Measurements from ENCODE around the gene CD151. TPM values are rescaled to one million over a fixed set of nuclear protein-coding genes. Genes with fewer than 3 reads are reported as not detected.

The CD151 gene
- total RNA-seq, 4 donors from 2014 or later, result 87.6 to 118 (median 94.0) TPM

- Histone ChIP-seq H3K27ac (peak within 1 kb of the TSS; percentile 81 to 94 (median 90)), H3K4me1 (peaks cover 29 to 54% (median 39%) of the 10 kb centered on the region in 3 donors), H3K9me3 (no peaks in the 10 kb centered on the region), H3K4me3 (peak within 1 kb of the TSS; percentile 65 to 87 (median 82)), H3K36me3 (peaks cover under 1 to 55% (median 11%) of the 10 kb centered on the region in 3 donors), H3K27me3 (no peaks in the 10 kb centered on the region)
- 28% methylated on average over 3 of the region's 69 CpGs; no CpG with 5 or more reads in 1 of the 2 donors for WGBS, 2 donors
- DNase-seq, result no peak
- TF ChIP-seq CTCF (IDR thresholded peaks at IDR 0.05) (peak; percentile 72 to 97 (median 92)), POLR2A (IDR thresholded peaks at IDR 0.05) (no peak)
- intact Hi-C loops (cut with DNase I), result no loop called here
These were observed 34.5 kb upstream of the CD151 start, which contains the start of gene SLC25A22 for GRCh38 chr11:798093-798713. TSS of gene SLC25A22 (minus strand) at chr11:798281. CDS start at chr11:795006, 3,275 bp downstream.

- Histone ChIP-seq H3K27ac (no peak overlapping the region), H3K4me1 (peaks cover 37 to 60% (median 46%) of the 10 kb centered on the region in 3 donors), H3K36me3 (peaks cover 0 to 48% (median 11%) of the 10 kb centered on the region in 3 donors), H3K4me3 (no peak overlapping the region), H3K9me3 (no peaks in the 10 kb centered on the region), H3K27me3 (no peaks in the 10 kb centered on the region)
- WGBS, 2 donors, result 40 to 95% methylated on average over 1 to 12 of the region's 32 CpGs
- intact Hi-C loops (cut with DNase I), result no loop called here
- TF ChIP-seq POLR2A (IDR thresholded peaks at IDR 0.05), result no peak
- TF ChIP-seq CTCF (IDR thresholded peaks at IDR 0.05), result no peak
- no peak for DNase-seq
These were observed 33.0 kb upstream of the CD151 start for GRCh38 chr11:799641-800316.

- no peak overlapping the region for H3K4me3 ChIP-seq
- no peaks in the 10 kb centered on the region for H3K9me3 ChIP-seq
- H3K36me3 ChIP-seq, result peaks cover 0 to 48% (median 11%) of the 10 kb centered on the region in 3 donors
- no peak for TF ChIP-seq CTCF (IDR thresholded peaks at IDR 0.05)
- TF ChIP-seq POLR2A (IDR thresholded peaks at IDR 0.05), result no peak
- peaks cover 31 to 60% (median 46%) of the 10 kb centered on the region in 3 donors for H3K4me1 ChIP-seq
- intact Hi-C loops (cut with DNase I), result no loop called here
- no peak overlapping the region for H3K27ac ChIP-seq
- WGBS, 2 donors, result 89 to 98% methylated on average over 10 to 12 of the region's 30 CpGs
- DNase-seq, result no peak
- no peaks in the 10 kb centered on the region for H3K27me3 ChIP-seq
These were observed 32.3 kb upstream of the CD151 start for GRCh38 chr11:800473-800872.

GRCh38 chr11:801097-801780, 31.5 kb upstream of the CD151 start:
- H3K36me3 ChIP-seq, result peaks cover 0 to 48% (median 11%) of the 10 kb centered on the region in 3 donors
- H3K27ac ChIP-seq, result no peak overlapping the region
- no peaks in the 10 kb centered on the region for H3K27me3 ChIP-seq
- TF ChIP-seq POLR2A (IDR thresholded peaks at IDR 0.05) (no peak), CTCF (IDR thresholded peaks at IDR 0.05) (no peak)
- 78 to 88% methylated on average over 7 to 10 of the region's 20 CpGs for WGBS, 2 donors
- H3K4me1 ChIP-seq, result peaks cover 27 to 60% (median 42%) of the 10 kb centered on the region in 3 donors
- intact Hi-C loops (cut with DNase I), result no loop called here
- no peaks in the 10 kb centered on the region for H3K9me3 ChIP-seq
- DNase-seq, result no peak
- H3K4me3 ChIP-seq, result no peak overlapping the region

Data from esophagus squamous epithelium (tissue), 5 donors.